Measurements from ENCODE around the gene TEKTIP1.
A peak's percentile ranks its signal among the peaks of the same experiment; 100 is the strongest.

Gene TEKTIP1

GRCh38 chr19:3538258-3538929, 580 bp upstream of the TEKTIP1 start:
- no peak for DNase-seq

- no peak for DNase-seq
Measured at GRCh38 chr19:3539756-3540118, 763 bp downstream of the TEKTIP1 start.

- no peak for DNase-seq
Measured at GRCh38 chr19:3543150-3544057, 4.4 kb downstream of the TEKTIP1 start.

- DNase-seq = no peak
Measured at GRCh38 chr19:3544058-3544376, 5.0 kb downstream of the TEKTIP1 start.

GRCh38 chr19:3544742-3545668, 6.0 kb downstream of the TEKTIP1 start:
- peak; percentile 82 for DNase-seq

- DNase-seq = no peak
Measured at GRCh38 chr19:3545669-3546034, 6.7 kb downstream of the TEKTIP1 start.

- DNase-seq = no peak
Measured at GRCh38 chr19:3546119-3546518, 7.1 kb downstream of the TEKTIP1 start.

- peak; percentile 22 for DNase-seq
Measured at GRCh38 chr19:3547301-3547731, 8.3 kb downstream of the TEKTIP1 start.

GRCh38 chr19:3547767-3548282, 8.9 kb downstream of the TEKTIP1 start:
- DNase-seq = no peak

- no peak for DNase-seq
Measured at GRCh38 chr19:3548606-3549005, 9.6 kb downstream of the TEKTIP1 start.

GRCh38 chr19:3549816-3550215, 10.8 kb downstream of the TEKTIP1 start:
- DNase-seq = no peak

GRCh38 chr19:3550947-3551791, 12.2 kb downstream of the TEKTIP1 start:
- DNase-seq = no peak

- DNase-seq = no peak
Measured at GRCh38 chr19:3551792-3552095, 12.8 kb downstream of the TEKTIP1 start.

- peak; percentile 50 for DNase-seq
Measured at GRCh38 chr19:3554254-3555083, 15.5 kb downstream of the TEKTIP1 start.

GRCh38 chr19:3555653-3556422, 16.9 kb downstream of the TEKTIP1 start:
- DNase-seq = no peak

- no peak for DNase-seq
Measured at GRCh38 chr19:3556423-3556977, 17.5 kb downstream of the TEKTIP1 start.

GRCh38 chr19:3556978-3557460, 18.0 kb downstream of the TEKTIP1 start:
- peak; percentile 71 for DNase-seq

- peak; percentile 94 for DNase-seq
Measured at GRCh38 chr19:3557461-3558248, 18.7 kb downstream of the TEKTIP1 start, which contains the start of gene MFSD12. Gene MFSD12, minus strand, starts transcription at chr19:3557586. Its CDS starts 183 bp downstream, at chr19:3557403.
